ENCODE results near the gene IPO4.

The IPO4 gene

GRCh38 chr14:24190416-24190815 lies 1.8 kb upstream of the IPO4 start:
- no peaks in the 10 kb centered on the region for H3K27me3 ChIP-seq
- H3K4me2 ChIP-seq, result peak overlapping the region in 5 of 11 experiments; percentile 78 to 93 (median 90); a peak in 5 of 22 replicates
- TF ChIP-seq Cebpa-rat (IDR thresholded peaks at IDR 0.05), result no peak
- H3K36me3 ChIP-seq, result peaks cover 34 to 58% (median 51%) of the 10 kb centered on the region in 11 experiments
- H3K4me1 ChIP-seq, result peaks cover 55 to 71% (median 62%) of the 10 kb centered on the region in 10 experiments
- H3K9me3 ChIP-seq (replicated peaks in 1 of 11), result no peaks in the 10 kb centered on the region
- H4K20me1 ChIP-seq, result peaks cover 0 to 36% (median 16%) of the 10 kb centered on the region in 11 experiments; a peak in 11 of 22 replicates
- H3K27ac ChIP-seq, result no peak overlapping the region
- no peak overlapping the region for H3K9ac ChIP-seq
- no peak overlapping the region for H3K4me3 ChIP-seq

DNA sequence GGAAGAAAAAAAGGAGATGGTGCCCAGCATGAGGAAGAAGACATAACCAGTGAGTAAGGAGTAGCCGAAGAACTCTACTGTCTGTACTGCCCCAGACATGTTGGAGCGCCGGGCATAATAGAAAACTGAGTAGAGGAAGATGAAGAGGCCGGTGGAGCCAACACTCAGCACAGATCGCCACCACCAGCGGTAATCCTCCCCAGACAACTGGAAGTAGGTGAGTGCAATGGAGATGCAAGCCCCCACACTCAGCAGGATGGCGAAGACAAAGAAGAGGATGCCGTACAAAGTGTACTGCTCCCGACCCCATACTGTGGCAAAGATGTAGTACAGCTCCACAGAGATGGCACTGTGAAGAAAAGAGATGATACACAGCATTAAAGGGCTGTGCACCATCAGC lies 844 bp upstream of the IPO4 start:
- peak overlapping the region; percentile 78 to 97 (median 93) for H3K4me2 ChIP-seq
- H3K4me3 ChIP-seq, result peak overlapping the region in 5 of 10 experiments; percentile 64 to 81 (median 76); a peak in 5 of 20 replicates
- peak overlapping the region in 10 of 11 experiments; percentile 64 to 95 (median 82); a peak in 16 of 22 replicates for H3K9ac ChIP-seq
- peaks cover 43 to 67% (median 60%) of the 10 kb centered on the region in 11 experiments for H3K36me3 ChIP-seq
- H3K27me3 ChIP-seq, result no peaks in the 10 kb centered on the region
- peaks cover 0 to 45% (median 17%) of the 10 kb centered on the region in 11 experiments; a peak in 12 of 22 replicates for H4K20me1 ChIP-seq
- peak overlapping the region in 9 of 11 experiments; percentile 38 to 93 (median 57); a peak in 14 of 22 replicates for H3K27ac ChIP-seq
- no peak for TF ChIP-seq Cebpa-rat (IDR thresholded peaks at IDR 0.05)
- peaks cover 48 to 65% (median 55%) of the 10 kb centered on the region in 10 experiments for H3K4me1 ChIP-seq
- H3K9me3 ChIP-seq (replicated peaks in 1 of 11), result no peaks in the 10 kb centered on the region

GRCh38 chr14:24189059-24189375 lies 401 bp upstream of the IPO4 start:
- no peaks in the 10 kb centered on the region for H3K9me3 ChIP-seq (replicated peaks in 1 of 11)
- no peak for TF ChIP-seq Cebpa-rat (IDR thresholded peaks at IDR 0.05)
- peak overlapping the region; percentile 7 to 93 (median 56); a peak in 17 of 22 replicates for H3K27ac ChIP-seq
- peak overlapping the region; percentile 78 to 97 (median 93) for H3K4me2 ChIP-seq
- peaks cover 0 to 50% (median 17%) of the 10 kb centered on the region in 11 experiments; a peak in 12 of 22 replicates for H4K20me1 ChIP-seq
- H3K9ac ChIP-seq, result peak overlapping the region; percentile 64 to 95 (median 82); a peak in 20 of 22 replicates
- H3K4me1 ChIP-seq, result peaks cover 44 to 61% (median 50%) of the 10 kb centered on the region in 10 experiments
- peak overlapping the region; percentile 64 to 92 (median 79); a peak in 18 of 20 replicates for H3K4me3 ChIP-seq
- H3K27me3 ChIP-seq, result no peaks in the 10 kb centered on the region
- H3K36me3 ChIP-seq, result peaks cover 48 to 72% (median 65%) of the 10 kb centered on the region in 11 experiments

DNA sequence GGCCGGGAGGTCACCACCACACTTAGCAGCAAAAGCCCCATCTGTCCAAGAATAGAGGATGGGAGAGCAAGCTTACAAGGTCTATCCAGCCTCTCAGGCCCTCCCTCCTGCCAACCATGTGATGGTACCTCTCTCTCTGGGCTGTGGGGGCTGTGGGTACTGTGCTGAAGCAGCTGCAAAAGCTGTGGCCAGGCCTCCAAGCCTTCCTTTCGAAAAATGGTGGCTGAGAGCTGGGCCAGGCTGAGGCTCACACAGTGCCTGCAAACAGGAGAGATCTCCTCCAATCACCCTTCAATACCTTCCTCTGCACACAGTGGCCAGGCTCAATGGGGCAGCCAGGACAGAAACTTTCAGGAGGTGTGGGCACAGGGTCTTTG lies 1.1 kb downstream of the IPO4 start:
- H4K20me1 ChIP-seq, result peaks cover 0 to 62% (median 16%) of the 10 kb centered on the region in 11 experiments; a peak in 14 of 22 replicates
- TF ChIP-seq Cebpa-rat (IDR thresholded peaks at IDR 0.05), result no peak
- H3K36me3 ChIP-seq, result peaks cover 53 to 79% (median 73%) of the 10 kb centered on the region in 11 experiments
- peak overlapping the region; percentile 90 to 97 (median 94) for H3K4me2 ChIP-seq
- H3K4me3 ChIP-seq, result peak overlapping the region; percentile 64 to 92 (median 79); a peak in 19 of 20 replicates
- H3K9ac ChIP-seq, result peak overlapping the region; percentile 75 to 95 (median 83); a peak in 21 of 22 replicates
- H3K27me3 ChIP-seq, result no peaks in the 10 kb centered on the region
- H3K27ac ChIP-seq, result peak overlapping the region in 8 of 11 experiments; percentile 14 to 93 (median 84); a peak in 11 of 22 replicates
- peaks cover 31 to 49% (median 38%) of the 10 kb centered on the region in 10 experiments for H3K4me1 ChIP-seq
- H3K9me3 ChIP-seq (replicated peaks in 1 of 11), result no peaks in the 10 kb centered on the region

- Histone ChIP-seq H3K4me3 (peak overlapping the region in 9 of 10 experiments; percentile 73 to 92 (median 79); a peak in 17 of 20 replicates), H3K36me3 (peaks cover 53 to 79% (median 73%) of the 10 kb centered on the region in 11 experiments), H4K20me1 (peaks cover 0 to 63% (median 19%) of the 10 kb centered on the region in 11 experiments; a peak in 15 of 22 replicates), H3K4me1 (peaks cover 26 to 43% (median 32%) of the 10 kb centered on the region in 10 experiments), H3K9me3 (replicated peaks in 1 of 11) (no peaks in the 10 kb centered on the region), H3K27me3 (no peaks in the 10 kb centered on the region), H3K4me2 (peak overlapping the region; percentile 90 to 97 (median 94)), H3K27ac (peak overlapping the region in 2 of 11 experiments; percentile 14 to 84; a peak in 2 of 22 replicates), H3K9ac (peak overlapping the region in 10 of 11 experiments; percentile 75 to 95 (median 84); a peak in 20 of 22 replicates)
- no peak for TF ChIP-seq Cebpa-rat (IDR thresholded peaks at IDR 0.05)
Observed at GRCh38 chr14:24186831-24187538, 1.6 kb downstream of the IPO4 start.

GRCh38 chr14:24185741-24186140 lies 2.9 kb downstream of the IPO4 start:
- Histone ChIP-seq H3K4me3 (no peak overlapping the region), H3K9me3 (replicated peaks in 1 of 11) (no peaks in the 10 kb centered on the region), H3K9ac (peak overlapping the region in 2 of 11 experiments; percentile 11 to 15; a peak in 1 of 22 replicates), H3K27me3 (no peaks in the 10 kb centered on the region), H3K4me1 (peaks cover 27 to 48% (median 33%) of the 10 kb centered on the region in 10 experiments), H4K20me1 (peaks cover 0 to 72% (median 25%) of the 10 kb centered on the region in 11 experiments; a peak in 15 of 22 replicates), H3K4me2 (no peak overlapping the region), H3K36me3 (peaks cover 59 to 79% (median 74%) of the 10 kb centered on the region in 11 experiments), H3K27ac (no peak overlapping the region)
- no peak for TF ChIP-seq Cebpa-rat (IDR thresholded peaks at IDR 0.05)

DNA sequence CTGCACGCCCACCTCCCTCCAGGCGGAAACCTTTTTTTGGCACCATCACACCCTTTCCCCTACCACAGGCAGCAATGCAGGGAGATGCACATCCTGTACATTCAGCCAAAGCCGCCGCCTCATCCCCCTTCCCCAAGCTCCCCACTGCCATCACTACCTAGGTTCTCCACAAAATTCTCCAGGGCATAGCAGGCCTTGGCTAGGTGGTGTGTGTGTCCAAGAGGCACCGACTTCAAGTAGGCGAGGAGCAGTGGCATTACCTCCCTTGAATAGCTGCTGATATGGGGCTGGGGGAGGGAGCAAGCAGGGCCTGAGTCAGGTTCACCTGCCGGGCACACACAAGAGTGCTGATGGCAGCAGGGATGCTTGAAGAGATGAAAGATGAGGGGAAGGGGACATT lies 3.6 kb downstream of the IPO4 start:
- H4K20me1 ChIP-seq, result peaks cover 0 to 79% (median 31%) of the 10 kb centered on the region in 11 experiments; a peak in 17 of 22 replicates
- no peak overlapping the region for H3K27ac ChIP-seq
- H3K9ac ChIP-seq, result no peak overlapping the region
- H3K36me3 ChIP-seq, result peaks cover 62 to 80% (median 75%) of the 10 kb centered on the region in 11 experiments
- no peaks in the 10 kb centered on the region for H3K27me3 ChIP-seq
- no peaks in the 10 kb centered on the region for H3K9me3 ChIP-seq (replicated peaks in 1 of 11)
- no peak overlapping the region for H3K4me2 ChIP-seq
- H3K4me3 ChIP-seq, result no peak overlapping the region
- TF ChIP-seq Cebpa-rat (IDR thresholded peaks at IDR 0.05), result no peak
- H3K4me1 ChIP-seq, result peaks cover 24 to 49% (median 39%) of the 10 kb centered on the region in 10 experiments

GRCh38 chr14:24184104-24184970 lies 4.3 kb downstream of the IPO4 start:
- peaks cover 18 to 49% (median 40%) of the 10 kb centered on the region in 10 experiments for H3K4me1 ChIP-seq
- H3K9me3 ChIP-seq (replicated peaks in 1 of 11), result no peaks in the 10 kb centered on the region
- no peaks in the 10 kb centered on the region for H3K27me3 ChIP-seq
- no peak overlapping the region for H3K27ac ChIP-seq
- no peak overlapping the region for H3K4me2 ChIP-seq
- H3K4me3 ChIP-seq, result no peak overlapping the region
- no peak for TF ChIP-seq Cebpa-rat (IDR thresholded peaks at IDR 0.05)
- peaks cover 0 to 86% (median 38%) of the 10 kb centered on the region in 11 experiments; a peak in 19 of 22 replicates for H4K20me1 ChIP-seq
- H3K9ac ChIP-seq, result peak overlapping the region in 1 of 11 experiments; percentile 13; a peak in 2 of 22 replicates
- H3K36me3 ChIP-seq, result peaks cover 69 to 81% (median 80%) of the 10 kb centered on the region in 11 experiments
